HEK293 (cell line): ENCODE measurements around the gene ZNF710.

ENCODE experiments used
- CTCF ChIA-PET: fragments of 350-600 bp; formaldehyde crosslinking; extraction: SDS; loops from one replicate; lab custom pipeline; 2021; ENCODE audit warnings: antibody characterized with exemption; lab: Yijun Ruan, JAX
- POLR2A ChIA-PET: fragments of 300-600 bp; formaldehyde crosslinking; extraction: SDS; loops from one replicate; lab custom pipeline; 2020; ENCODE audit warnings: antibody characterized with exemption, inconsistent platforms; lab: Yijun Ruan, JAX
- H3K27ac ChIP-seq: fragments of 200-500 bp; sonication (Bioruptor generic); 2 replicates; pipeline ENCODE4 v1.5.1; 2014; ENCODE audit warnings: low read depth, low read length, control low read depth, inconsistent platforms; ENCODE audit errors: extremely low read depth
- H3K36me3 ChIP-seq, 2 experiments: fragments of 200-500 bp in 1 of 2; sonication (Bioruptor generic) in 1 of 2; 1 replicate in 1 of 2; 2 replicates in 1 of 2; pipeline ENCODE4 v1.5.1; 2014 to 2017; ENCODE audit warnings: inconsistent platforms in 2 of 2, low read length in 2 of 2; ENCODE audit not compliant: control insufficient read depth in 2 of 2, insufficient read depth in 1 of 2
- H3K4me1 ChIP-seq: fragments of 200-500 bp; sonication (Bioruptor generic); 2 replicates; pipeline ENCODE4 v1.5.1; 2014; ENCODE audit warnings: mild to moderate bottlenecking, low read length, inconsistent platforms; ENCODE audit not compliant: control insufficient read depth, insufficient read depth
- H3K4me3 ChIP-seq: 2 replicates; pipeline ENCODE4 v1.5.1; 2011; ENCODE audit warnings: low read depth, mild to moderate bottlenecking, control low read depth, low read length, moderate library complexity
- H3K9me3 ChIP-seq: fragments of 200-500 bp; sonication (Bioruptor generic); 2 replicates; pipeline ENCODE4 v1.5.1; 2014; ENCODE audit warnings: low read depth, low read length, inconsistent platforms; ENCODE audit not compliant: control insufficient read depth, insufficient read depth
- FEZF1 ChIP-seq: fragments of 450-650 bp; formaldehyde crosslinking; IDR thresholded peaks from 2 replicates; pipeline ENCODE4 v1.5.1; 2016; ENCODE audit warnings: missing biosample characterization, missing genetic modification characterization
- PRDM10 ChIP-seq: fragments of 450-650 bp; formaldehyde crosslinking; IDR thresholded peaks from 2 replicates; pipeline ENCODE4 v1.5.1; 2016; ENCODE audit warnings: missing biosample characterization, missing genetic modification characterization
- SP7 ChIP-seq: fragments of 450-650 bp; formaldehyde crosslinking; IDR thresholded peaks from 2 replicates; pipeline ENCODE4 v1.5.1; 2016; ENCODE audit warnings: missing biosample characterization, missing genetic modification characterization
- ZBTB17 ChIP-seq: fragments of 450-650 bp; formaldehyde crosslinking; IDR thresholded peaks from 2 replicates; pipeline ENCODE4 v1.5.1; 2016; ENCODE audit warnings: missing biosample characterization, missing genetic modification characterization
- ZNF112 ChIP-seq: fragments of 450-650 bp; formaldehyde crosslinking; IDR thresholded peaks from 2 replicates; pipeline ENCODE4 v1.5.0; 2017; ENCODE audit warnings: missing biosample characterization, missing genetic modification characterization
- ZNF138 ChIP-seq: fragments of 450-650 bp; formaldehyde crosslinking; IDR thresholded peaks from 2 replicates; pipeline ENCODE4 v1.5.1; 2016; ENCODE audit warnings: missing biosample characterization, missing genetic modification characterization, borderline replicate concordance
- ZNF16 ChIP-seq: fragments of 450-650 bp; formaldehyde crosslinking; IDR thresholded peaks from 2 replicates; pipeline ENCODE4 v1.5.1; 2016; ENCODE audit warnings: low read depth, missing biosample characterization, missing genetic modification characterization
- ZNF174 ChIP-seq: fragments of 450-650 bp; formaldehyde crosslinking; IDR thresholded peaks from 2 replicates; pipeline ENCODE4 v1.5.0; 2017; ENCODE audit warnings: missing biosample characterization, mild to moderate bottlenecking, missing genetic modification characterization
- ZNF26 ChIP-seq: fragments of 450-650 bp; formaldehyde crosslinking; IDR thresholded peaks from 2 replicates; pipeline ENCODE4 v1.5.1; 2016; ENCODE audit warnings: missing biosample characterization, missing genetic modification characterization
- ZNF341 ChIP-seq: fragments of 450-650 bp; formaldehyde crosslinking; IDR thresholded peaks from 2 replicates; pipeline ENCODE4; 2016; ENCODE audit warnings: low read depth, missing biosample characterization, missing genetic modification characterization
- ZNF391 ChIP-seq: fragments of 450-650 bp; formaldehyde crosslinking; IDR thresholded peaks from 2 replicates; pipeline ENCODE4 v1.5.1; 2016; ENCODE audit warnings: low read depth, missing biosample characterization, missing genetic modification characterization, borderline replicate concordance
- ZNF544 ChIP-seq: fragments of 450-650 bp; formaldehyde crosslinking; IDR thresholded peaks from 2 replicates; pipeline ENCODE4 v1.5.0; 2017; ENCODE audit warnings: missing biosample characterization, missing genetic modification characterization
- ZNF670 ChIP-seq: fragments of 450-650 bp; formaldehyde crosslinking; IDR thresholded peaks from 2 replicates; pipeline ENCODE4 v1.5.1; 2016; ENCODE audit warnings: missing biosample characterization, missing genetic modification characterization, low read depth
- TF ChIP-seq, protein P1 (sequence below): fragments of 450-650 bp; formaldehyde crosslinking; optimal IDR thresholded peaks from 2 replicates; pipeline ENCODE3; 2016; ENCODE audit warnings: missing biosample characterization, mild to moderate bottlenecking, missing genetic modification characterization
- TF ChIP-seq, protein P2 (sequence below): fragments of 450-650 bp; formaldehyde crosslinking; IDR thresholded peaks from 2 replicates; pipeline ENCODE4 v1.5.1; 2016; ENCODE audit warnings: missing biosample characterization, missing genetic modification characterization
- TF ChIP-seq, protein P3 (sequence below): fragments of 450-650 bp; formaldehyde crosslinking; IDR thresholded peaks from 2 replicates; pipeline ENCODE4 v1.5.1; 2017; ENCODE audit warnings: missing biosample characterization, missing genetic modification characterization

The ZNF710 gene

DNA sequence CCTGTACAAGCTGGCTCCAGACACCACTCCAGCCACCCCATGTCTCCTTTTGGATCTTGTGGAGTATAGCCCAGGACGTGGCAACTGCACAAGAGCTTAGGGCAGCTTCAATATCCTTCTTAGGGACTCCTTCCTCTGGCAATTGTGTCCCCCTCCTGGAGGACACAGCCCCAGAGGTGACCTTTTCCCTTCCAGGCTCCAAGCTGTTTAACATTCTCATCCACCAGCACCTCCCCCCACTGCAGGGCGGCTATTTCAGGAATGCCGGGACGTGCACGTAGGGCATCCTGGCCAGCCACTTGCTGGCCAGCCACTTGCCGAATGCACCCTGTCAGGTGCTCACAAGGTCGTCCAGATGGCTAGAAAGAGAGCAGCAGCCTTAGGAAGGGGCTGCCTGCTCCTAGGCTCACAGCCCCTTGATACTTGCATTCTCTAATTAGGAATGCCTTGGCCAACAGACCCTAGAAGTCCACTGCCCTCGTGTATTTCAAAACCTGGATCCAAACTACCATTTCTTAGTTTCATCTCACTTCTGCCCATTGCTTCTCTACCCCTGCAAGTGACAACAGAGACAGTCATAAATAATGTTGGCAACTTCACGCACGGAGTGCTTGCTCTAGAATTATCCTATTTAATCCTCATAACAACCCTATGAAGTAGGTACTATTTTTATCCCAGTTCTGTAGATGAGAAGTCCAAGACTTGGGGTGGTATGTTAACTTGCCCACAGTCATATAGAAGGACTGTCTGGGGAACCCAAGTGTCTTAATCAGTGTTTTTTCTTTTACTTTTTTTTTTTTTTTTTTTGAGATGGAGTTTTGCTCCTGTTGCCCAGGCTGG lies 125.7 kb downstream of the ZNF710 start:
- Histone ChIP-seq H3K9me3 (no peaks in the 10 kb centered on the region), H3K27ac (no peak overlapping the region), H3K4me3 (no peak overlapping the region), H3K4me1 (0 out of 2 replicates have a peak, but pooled peaks cover 3% of the 10 kb centered on the region), H3K36me3 (no peaks in the 10 kb centered on the region)
- ChIA-PET POLR2A (interaction anchor here (0.6 to 1.2 kb wide), 4 partner anchors 16 to 680 kb away, joined by 3 to 5 read pairs (median 4); partner anchors contain the start of gene IDH2), CTCF (interaction anchor here (0.5 to 2.1 kb wide), 2 partner anchors 16 to 232 kb away, joined by 5 read pairs; no protein-coding TSS in a partner anchor)
- no peak for TF ChIP-seq ZBTB17 (tag by site-specific recombination)
- peak; percentile 87 for TF ChIP-seq SP7 (tag by site-specific recombination)
- 0 out of 2 replicates have a peak, but pooled peaks have one; percentile 13 for TF ChIP-seq PRDM10
- TF ChIP-seq ZNF341 (tag by site-specific recombination) = peak; percentile 72

DNA sequence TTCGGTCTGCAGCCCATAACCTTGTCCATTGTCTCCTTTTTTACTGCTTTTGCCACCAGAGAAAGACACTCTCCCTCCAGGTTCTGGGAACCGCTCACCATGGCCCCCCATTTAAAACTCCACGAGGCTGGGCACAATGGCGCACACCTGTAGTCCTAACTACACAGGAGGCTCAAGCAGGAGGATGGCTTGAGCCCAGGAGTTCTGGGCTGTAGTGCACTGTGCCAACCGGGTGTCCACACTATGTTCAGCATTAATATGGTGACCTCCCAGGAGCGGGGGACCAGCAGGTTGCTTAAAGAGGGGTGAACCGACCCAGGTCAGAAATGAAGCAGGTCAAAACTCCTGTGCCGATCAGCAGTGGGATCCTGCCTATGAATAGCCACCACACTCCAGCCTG lies 129.2 kb downstream of the ZNF710 start:
- CTCF ChIA-PET = interaction anchor here (0.6 kb wide), 1 partner anchor 12 kb away, joined by 3 read pairs; no protein-coding TSS in a partner anchor
- Histone ChIP-seq H3K4me3 (no peak overlapping the region), H3K9me3 (no peaks in the 10 kb centered on the region), H3K36me3 (no peaks in the 10 kb centered on the region), H3K27ac (no peak overlapping the region), H3K4me1 (0 out of 2 replicates have a peak, but pooled peaks cover 3% of the 10 kb centered on the region)
- POLR2A ChIA-PET = no interaction called here
- TF ChIP-seq, protein P1, sequence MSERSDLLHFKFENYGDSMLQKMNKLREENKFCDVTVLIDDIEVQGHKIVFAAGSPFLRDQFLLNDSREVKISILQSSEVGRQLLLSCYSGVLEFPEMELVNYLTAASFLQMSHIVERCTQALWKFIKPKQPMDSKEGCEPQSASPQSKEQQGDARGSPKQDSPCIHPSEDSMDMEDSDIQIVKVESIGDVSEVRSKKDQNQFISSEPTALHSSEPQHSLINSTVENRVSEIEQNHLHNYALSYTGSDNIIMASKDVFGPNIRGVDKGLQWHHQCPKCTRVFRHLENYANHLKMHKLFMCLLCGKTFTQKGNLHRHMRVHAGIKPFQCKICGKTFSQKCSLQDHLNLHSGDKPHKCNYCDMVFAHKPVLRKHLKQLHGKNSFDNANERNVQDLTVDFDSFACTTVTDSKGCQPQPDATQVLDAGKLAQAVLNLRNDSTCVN = no peak
- TF ChIP-seq ZNF112 (tag by site-specific recombination) (no peak), ZNF391 (tag by site-specific recombination) (no peak), ZNF544 (tag by site-specific recombination) (no peak), PRDM10 (no peak), ZNF26 (tag by site-specific recombination) (no peak), ZNF16 (tag by site-specific recombination) (no peak), ZNF138 (tag by site-specific recombination) (no peak), ZNF174 (tag by site-specific recombination) (no peak), ZNF670 (tag by site-specific recombination) (no peak), FEZF1 (tag by site-specific recombination) (no peak)
- TF ChIP-seq, protein P2, sequence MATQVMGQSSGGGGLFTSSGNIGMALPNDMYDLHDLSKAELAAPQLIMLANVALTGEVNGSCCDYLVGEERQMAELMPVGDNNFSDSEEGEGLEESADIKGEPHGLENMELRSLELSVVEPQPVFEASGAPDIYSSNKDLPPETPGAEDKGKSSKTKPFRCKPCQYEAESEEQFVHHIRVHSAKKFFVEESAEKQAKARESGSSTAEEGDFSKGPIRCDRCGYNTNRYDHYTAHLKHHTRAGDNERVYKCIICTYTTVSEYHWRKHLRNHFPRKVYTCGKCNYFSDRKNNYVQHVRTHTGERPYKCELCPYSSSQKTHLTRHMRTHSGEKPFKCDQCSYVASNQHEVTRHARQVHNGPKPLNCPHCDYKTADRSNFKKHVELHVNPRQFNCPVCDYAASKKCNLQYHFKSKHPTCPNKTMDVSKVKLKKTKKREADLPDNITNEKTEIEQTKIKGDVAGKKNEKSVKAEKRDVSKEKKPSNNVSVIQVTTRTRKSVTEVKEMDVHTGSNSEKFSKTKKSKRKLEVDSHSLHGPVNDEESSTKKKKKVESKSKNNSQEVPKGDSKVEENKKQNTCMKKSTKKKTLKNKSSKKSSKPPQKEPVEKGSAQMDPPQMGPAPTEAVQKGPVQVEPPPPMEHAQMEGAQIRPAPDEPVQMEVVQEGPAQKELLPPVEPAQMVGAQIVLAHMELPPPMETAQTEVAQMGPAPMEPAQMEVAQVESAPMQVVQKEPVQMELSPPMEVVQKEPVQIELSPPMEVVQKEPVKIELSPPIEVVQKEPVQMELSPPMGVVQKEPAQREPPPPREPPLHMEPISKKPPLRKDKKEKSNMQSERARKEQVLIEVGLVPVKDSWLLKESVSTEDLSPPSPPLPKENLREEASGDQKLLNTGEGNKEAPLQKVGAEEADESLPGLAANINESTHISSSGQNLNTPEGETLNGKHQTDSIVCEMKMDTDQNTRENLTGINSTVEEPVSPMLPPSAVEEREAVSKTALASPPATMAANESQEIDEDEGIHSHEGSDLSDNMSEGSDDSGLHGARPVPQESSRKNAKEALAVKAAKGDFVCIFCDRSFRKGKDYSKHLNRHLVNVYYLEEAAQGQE (tag by site-specific recombination) = no peak
- TF ChIP-seq, protein P3, sequence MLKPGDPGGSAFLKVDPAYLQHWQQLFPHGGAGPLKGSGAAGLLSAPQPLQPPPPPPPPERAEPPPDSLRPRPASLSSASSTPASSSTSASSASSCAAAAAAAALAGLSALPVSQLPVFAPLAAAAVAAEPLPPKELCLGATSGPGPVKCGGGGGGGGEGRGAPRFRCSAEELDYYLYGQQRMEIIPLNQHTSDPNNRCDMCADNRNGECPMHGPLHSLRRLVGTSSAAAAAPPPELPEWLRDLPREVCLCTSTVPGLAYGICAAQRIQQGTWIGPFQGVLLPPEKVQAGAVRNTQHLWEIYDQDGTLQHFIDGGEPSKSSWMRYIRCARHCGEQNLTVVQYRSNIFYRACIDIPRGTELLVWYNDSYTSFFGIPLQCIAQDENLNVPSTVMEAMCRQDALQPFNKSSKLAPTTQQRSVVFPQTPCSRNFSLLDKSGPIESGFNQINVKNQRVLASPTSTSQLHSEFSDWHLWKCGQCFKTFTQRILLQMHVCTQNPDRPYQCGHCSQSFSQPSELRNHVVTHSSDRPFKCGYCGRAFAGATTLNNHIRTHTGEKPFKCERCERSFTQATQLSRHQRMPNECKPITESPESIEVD (tag by site-specific recombination) = no peak
